Colonic mucosa (tissue), 4 donors: ENCODE measurements around the gene AGFG1. TPM values are rescaled to one million over a fixed set of nuclear protein-coding genes. Genes with fewer than 3 reads are reported as not detected.
"Not testable (repeated sequence)": the region's sequence is repeated elsewhere in the genome, so short reads cannot be mapped to it uniquely, and the experiment has no call there.

Experiments
- DNase-seq: peaks from one replicate; pipeline ENCODE4 v3.0.0-alpha.2; 2020
- H3K27ac ChIP-seq: fragments of 200-600 bp; one replicate; pipeline ENCODE4 v1.8.0; 2021
- H3K27me3 ChIP-seq: fragments of 200-600 bp; one replicate; pipeline ENCODE4 v1.8.0; 2021
- H3K36me3 ChIP-seq: fragments of 200-600 bp; one replicate; pipeline ENCODE4 v1.8.0; 2021
- H3K4me1 ChIP-seq: fragments of 200-600 bp; one replicate; pipeline ENCODE4 v1.8.0; 2021; ENCODE audit warnings: mild to moderate bottlenecking
- H3K4me3 ChIP-seq: fragments of 200-600 bp; one replicate; pipeline ENCODE4 v1.8.0; 2021
- H3K9ac ChIP-seq, 2 donors: one replicate each; pipeline ENCODE4 v1.7.0; 2013; ENCODE audit warnings: control low read depth in 2 of 2, low read depth in 2 of 2, low read length in 2 of 2
- H3K9me3 ChIP-seq: fragments of 200-600 bp; one replicate; pipeline ENCODE4 v1.8.0; 2021
- intact Hi-C: fragments of 100-400 bp; cut with DNase I; formaldehyde crosslinking; loops from one replicate; pipeline ENCODE4 v1.14.1; 2022
- total RNA-seq, 2 donors: library from RNA; stranded (reverse); fragmentation: NEBNext Ultra II Directional in 1 of 2; extraction: Animal tissue kit (Norgen Biotek cat#: 25700) in 1 of 2; gene quantifications; one replicate each; pipeline ENCODE4 v1.2.1, GENCODE V29; 2021
- TF ChIP-seq, protein P1 (sequence below): fragments of 200-600 bp; IDR thresholded peaks from one replicate; pipeline ENCODE4 v1.8.0; 2022; ENCODE audit warnings: antibody characterized with exemption, mild to moderate bottlenecking
- donor health status: healthy.
- donor health status: DM: no; HTN: no; CAD: no.
- donor health status: DM: no; HTN: no; CAD: no.

The AGFG1 gene
- total RNA-seq, 2 donors from 2014 or later = 83.3 to 101 TPM

DNA sequence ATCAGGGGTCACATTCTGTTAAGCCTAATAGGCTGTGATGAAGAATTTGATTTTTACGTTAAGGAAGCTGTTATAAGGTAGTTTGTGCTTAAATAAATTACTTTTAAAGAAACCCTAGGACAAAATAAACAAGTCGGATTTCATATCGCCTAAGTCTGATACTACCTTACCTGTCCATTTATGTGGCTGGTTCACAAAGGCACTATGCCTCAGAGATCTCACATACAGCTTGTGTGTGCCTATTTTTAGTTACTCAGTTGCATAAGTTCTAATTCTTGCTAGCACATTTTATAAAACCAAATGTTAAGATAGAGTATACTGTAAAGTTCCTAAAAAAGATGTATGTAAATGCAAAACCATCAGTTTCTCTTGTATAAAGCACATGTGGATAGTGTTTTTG lies 40.0 kb downstream of the AGFG1 start:
- TF ChIP-seq, protein P1, sequence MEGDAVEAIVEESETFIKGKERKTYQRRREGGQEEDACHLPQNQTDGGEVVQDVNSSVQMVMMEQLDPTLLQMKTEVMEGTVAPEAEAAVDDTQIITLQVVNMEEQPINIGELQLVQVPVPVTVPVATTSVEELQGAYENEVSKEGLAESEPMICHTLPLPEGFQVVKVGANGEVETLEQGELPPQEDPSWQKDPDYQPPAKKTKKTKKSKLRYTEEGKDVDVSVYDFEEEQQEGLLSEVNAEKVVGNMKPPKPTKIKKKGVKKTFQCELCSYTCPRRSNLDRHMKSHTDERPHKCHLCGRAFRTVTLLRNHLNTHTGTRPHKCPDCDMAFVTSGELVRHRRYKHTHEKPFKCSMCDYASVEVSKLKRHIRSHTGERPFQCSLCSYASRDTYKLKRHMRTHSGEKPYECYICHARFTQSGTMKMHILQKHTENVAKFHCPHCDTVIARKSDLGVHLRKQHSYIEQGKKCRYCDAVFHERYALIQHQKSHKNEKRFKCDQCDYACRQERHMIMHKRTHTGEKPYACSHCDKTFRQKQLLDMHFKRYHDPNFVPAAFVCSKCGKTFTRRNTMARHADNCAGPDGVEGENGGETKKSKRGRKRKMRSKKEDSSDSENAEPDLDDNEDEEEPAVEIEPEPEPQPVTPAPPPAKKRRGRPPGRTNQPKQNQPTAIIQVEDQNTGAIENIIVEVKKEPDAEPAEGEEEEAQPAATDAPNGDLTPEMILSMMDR = no peak
- H3K4me1 ChIP-seq = peaks cover 23% of the 10 kb centered on the region
- no peak overlapping the region for H3K4me3 ChIP-seq
- H3K27me3 ChIP-seq = no peaks in the 10 kb centered on the region
- H3K9me3 ChIP-seq = no peaks in the 10 kb centered on the region
- H3K27ac ChIP-seq = peak overlapping the region; percentile 18
- H3K36me3 ChIP-seq = no peaks in the 10 kb centered on the region
- intact Hi-C loops = no loop called here
- no peak for DNase-seq
- no peak overlapping the region for H3K9ac ChIP-seq

DNA sequence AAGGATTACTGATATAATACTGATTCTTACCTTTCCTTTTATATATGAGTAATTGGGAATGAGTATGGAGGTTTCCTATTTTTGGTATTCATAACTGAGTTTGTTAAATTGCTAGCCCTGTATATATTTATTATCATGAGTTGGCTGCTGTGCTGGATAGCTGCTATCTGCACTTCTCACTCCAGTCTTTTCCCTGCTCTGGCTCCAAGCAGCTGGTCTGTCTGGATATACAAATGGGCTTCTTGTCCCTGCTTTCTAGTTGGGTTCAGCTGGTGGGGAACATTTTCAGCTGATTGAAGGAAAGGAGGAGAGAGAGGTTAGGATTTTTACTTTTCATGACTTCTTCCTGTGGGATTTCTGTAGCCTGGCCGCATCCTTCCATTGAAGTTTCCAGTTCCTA lies 41.2 kb downstream of the AGFG1 start:
- H3K4me3 ChIP-seq = no peak overlapping the region
- H3K9me3 ChIP-seq = no peaks in the 10 kb centered on the region
- TF ChIP-seq, protein P1 = no peak
- H3K27me3 ChIP-seq = no peaks in the 10 kb centered on the region
- DNase-seq = no peak
- H3K9ac ChIP-seq = no peak overlapping the region
- H3K27ac ChIP-seq = no peak overlapping the region
- no peaks in the 10 kb centered on the region for H3K36me3 ChIP-seq
- H3K4me1 ChIP-seq = peaks cover 21% of the 10 kb centered on the region
- intact Hi-C loops = no loop called here

DNA sequence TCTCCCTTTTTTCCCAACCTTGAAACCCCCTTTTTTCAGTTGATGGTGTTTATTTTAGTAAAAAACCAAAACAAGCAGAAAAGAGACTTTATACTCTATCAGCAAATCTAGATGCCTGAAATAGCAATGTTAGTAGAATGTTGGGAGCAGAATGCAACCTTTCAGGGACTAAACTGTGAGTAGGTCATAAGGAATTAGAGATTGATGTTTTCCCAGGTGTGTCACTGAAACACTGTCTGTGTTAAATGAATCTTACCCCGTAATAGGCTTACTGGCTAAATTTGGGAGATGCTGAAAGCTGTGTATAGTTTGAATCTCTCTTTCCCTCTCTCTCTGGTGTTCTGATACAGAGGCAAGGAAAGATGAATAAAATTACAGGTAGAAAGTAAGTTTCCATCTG lies 43.8 kb downstream of the AGFG1 start:
- peaks cover 6% of the 10 kb centered on the region for H3K4me1 ChIP-seq
- H3K9me3 ChIP-seq = no peaks in the 10 kb centered on the region
- no peak for DNase-seq
- H3K4me3 ChIP-seq = no peak overlapping the region
- no peak overlapping the region for H3K27ac ChIP-seq
- no peaks in the 10 kb centered on the region for H3K27me3 ChIP-seq
- TF ChIP-seq, protein P1 = no peak
- H3K9ac ChIP-seq = no peak overlapping the region
- intact Hi-C loops = no loop called here
- H3K36me3 ChIP-seq = no peaks in the 10 kb centered on the region

DNA sequence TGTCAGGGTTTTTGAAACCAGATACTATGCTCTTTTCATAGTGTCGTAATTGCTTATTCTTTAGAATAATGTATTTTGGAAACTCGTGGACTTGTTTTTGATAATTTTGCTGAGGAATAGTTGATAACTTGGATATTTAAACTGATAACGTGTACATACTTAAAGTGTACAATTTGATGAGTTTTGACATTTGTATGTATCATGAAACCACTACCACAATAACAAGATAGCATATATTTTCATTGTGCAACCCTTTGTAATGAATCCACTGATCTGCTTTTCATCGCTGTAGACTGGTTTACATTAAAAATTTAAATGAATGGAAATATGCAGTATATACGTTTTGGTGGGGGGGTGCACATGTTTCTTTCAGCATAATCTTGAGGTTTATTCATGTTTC lies 45.8 kb downstream of the AGFG1 start:
- Histone ChIP-seq H3K4me3 (no peak overlapping the region), H3K4me1 (no peaks in the 10 kb centered on the region), H3K27me3 (no peaks in the 10 kb centered on the region), H3K9ac (no peak overlapping the region), H3K36me3 (no peaks in the 10 kb centered on the region), H3K9me3 (no peaks in the 10 kb centered on the region), H3K27ac (no peak overlapping the region)
- TF ChIP-seq, protein P1 = no peak
- no peak for DNase-seq
- intact Hi-C loops = no loop called here

DNA sequence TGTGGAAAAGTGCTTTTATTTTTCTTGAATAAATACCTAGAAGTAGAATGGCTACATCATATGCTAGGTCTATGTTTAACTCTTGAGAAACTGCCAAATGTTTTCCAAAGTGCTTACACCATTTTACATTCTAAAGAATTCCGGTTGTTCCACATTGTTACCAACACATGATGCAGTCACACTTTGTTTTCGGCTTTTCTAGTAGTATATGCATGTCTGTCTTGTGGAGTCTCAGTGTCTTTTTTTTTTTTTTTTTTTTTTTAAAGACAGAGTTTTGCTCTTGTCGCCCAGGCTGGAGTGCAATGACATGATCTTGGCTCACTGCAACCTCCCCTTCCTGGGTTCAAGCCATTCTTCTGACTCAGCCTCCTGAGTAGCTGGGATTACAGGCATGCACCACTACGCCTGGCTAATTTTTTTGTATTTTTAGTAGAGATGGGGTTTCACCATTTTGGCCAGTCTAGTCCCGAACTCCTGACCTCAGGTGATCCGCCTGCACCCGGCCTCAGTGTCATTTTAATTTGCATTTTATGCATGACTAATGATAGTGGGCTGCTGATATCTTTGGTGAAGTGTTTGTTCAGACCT lies 46.4 kb downstream of the AGFG1 start:
- H3K4me3 ChIP-seq, H3K27ac ChIP-seq, DNase-seq, H3K27me3 ChIP-seq, H3K36me3 ChIP-seq, H3K9ac ChIP-seq, intact Hi-C loops, H3K9me3 ChIP-seq, H3K4me1 ChIP-seq: not testable (repeated sequence)

DNA sequence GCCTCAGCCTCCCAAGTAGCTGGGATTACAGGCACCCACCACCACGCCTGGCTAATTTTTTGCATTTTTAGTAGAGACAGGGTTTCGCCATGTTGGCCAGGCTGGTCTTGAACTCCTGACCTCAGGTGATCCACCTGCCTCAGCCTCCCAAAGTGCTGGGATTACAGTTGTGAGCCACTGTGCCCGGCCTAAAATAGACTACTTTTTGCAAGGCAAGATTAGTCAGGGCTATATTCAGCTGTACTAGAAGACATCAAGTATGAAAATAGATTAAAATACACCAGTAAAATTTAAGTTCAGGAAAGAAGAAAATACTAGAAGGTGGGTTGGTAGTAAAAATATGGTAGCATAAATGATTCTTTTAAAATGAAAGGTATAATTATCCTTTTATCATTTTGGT lies 49.2 kb downstream of the AGFG1 start:
- H3K36me3 ChIP-seq, H3K4me1 ChIP-seq, H3K27me3 ChIP-seq, H3K9ac ChIP-seq, H3K9me3 ChIP-seq, H3K27ac ChIP-seq, H3K4me3 ChIP-seq, DNase-seq, intact Hi-C loops: not testable (repeated sequence)
